Activated naive CD4-positive, alpha-beta T cell treated with anti-CD3 and anti-CD28 coated beads, Interleukin-2, amount 50 U/mL, for 16 hours (primary cell): Measurements from ENCODE around the gene ARHGAP29.

Source experiments
- DNase-seq: peaks from one replicate; pipeline ENCODE4 v3.0.0-alpha.2; 2020

ARHGAP29 gene

DNA sequence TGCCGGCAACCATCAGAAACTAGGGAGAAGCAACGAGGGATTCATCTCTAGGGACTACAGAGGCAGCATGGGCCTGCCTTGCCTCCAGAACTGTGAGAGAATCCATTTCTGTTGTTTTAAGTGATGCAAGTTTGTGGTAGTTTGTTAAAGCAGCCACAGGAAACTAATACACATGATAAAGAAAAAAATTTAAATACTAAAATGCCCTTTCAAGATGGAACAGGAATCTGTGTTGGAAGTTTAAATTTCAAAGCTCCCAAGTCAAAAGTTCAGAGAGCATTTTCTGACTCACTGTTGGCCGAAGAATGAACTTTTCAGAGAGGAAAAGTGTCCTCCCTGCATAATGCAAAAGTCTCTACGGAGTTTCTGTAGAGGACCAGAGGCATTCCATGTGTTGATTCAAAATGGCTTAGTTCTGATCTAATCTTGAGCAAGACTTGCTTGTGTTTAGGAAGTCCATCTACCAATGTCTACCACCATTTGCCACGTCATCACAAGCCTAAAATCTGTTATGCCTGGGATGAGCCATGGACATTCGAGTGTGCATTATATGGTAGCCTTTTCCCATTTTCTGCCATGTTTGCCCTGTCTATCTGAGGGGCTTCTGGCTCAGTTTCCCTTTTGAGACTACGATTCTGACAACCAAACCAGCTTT, 22.4 kb upstream of the ARHGAP29 start:
- no peak for DNase-seq

DNA sequence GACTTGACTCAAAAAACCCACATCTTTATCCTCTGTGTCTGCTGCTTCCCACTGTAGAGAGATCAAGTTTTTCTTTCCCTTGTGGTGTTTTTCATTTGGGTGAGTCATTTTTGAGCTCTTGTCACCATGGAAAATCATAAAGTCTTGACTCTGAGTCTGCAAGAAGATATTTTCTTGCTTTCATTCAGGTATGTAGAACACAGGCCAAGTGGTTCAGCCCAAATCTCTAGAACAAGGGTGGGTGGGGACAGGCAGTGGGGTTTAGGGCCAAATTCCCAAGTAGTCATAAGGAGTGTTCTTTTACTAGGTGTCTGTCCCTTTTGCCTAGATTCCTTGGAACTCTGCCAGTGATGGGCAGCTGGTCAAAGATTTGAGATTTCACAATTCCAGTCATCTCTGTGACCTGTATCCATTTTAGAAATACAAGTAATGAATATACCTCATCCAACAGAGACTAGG, 21.5 kb upstream of the ARHGAP29 start:
- no peak for DNase-seq

DNA sequence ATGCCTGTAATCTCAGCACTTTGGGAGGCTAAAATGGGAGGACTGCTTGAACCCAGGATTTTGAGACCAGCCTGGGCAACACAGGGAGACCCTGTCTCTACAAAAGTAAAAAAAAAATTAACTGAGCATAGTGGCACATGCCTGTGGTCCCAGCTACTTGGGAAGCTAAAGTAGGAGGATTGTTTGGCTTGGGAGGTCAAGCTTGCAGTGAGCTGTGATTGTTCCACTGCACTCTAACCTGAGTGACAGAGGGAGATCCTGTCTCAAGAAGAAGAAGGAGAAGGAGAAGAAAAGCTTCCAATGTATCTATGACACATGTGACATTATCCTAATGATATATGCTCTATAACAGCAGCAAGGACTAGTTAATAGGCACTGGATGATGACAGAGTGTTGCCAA, 20.1 kb upstream of the ARHGAP29 start:
- DNase-seq: no peak

DNA sequence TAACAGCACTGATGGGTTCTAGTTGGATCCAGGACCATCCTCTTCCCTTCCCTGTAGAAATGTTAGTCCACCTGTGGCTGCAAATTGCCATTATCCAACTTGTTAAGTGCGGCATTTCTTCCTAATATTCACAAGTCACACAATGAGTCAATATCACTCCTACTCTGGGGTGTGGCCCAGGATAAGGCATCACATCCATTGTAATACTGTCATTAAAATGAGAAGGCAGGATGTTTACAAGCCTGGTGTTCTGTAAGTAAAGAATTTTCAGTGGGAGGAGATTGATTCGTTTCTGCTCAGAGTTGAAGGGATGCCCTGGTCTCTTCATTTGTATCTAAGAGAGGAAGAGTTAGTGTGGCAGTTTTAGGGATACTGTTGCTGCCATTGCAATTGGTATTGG, 18.1 kb upstream of the ARHGAP29 start:
- no peak for DNase-seq

DNA sequence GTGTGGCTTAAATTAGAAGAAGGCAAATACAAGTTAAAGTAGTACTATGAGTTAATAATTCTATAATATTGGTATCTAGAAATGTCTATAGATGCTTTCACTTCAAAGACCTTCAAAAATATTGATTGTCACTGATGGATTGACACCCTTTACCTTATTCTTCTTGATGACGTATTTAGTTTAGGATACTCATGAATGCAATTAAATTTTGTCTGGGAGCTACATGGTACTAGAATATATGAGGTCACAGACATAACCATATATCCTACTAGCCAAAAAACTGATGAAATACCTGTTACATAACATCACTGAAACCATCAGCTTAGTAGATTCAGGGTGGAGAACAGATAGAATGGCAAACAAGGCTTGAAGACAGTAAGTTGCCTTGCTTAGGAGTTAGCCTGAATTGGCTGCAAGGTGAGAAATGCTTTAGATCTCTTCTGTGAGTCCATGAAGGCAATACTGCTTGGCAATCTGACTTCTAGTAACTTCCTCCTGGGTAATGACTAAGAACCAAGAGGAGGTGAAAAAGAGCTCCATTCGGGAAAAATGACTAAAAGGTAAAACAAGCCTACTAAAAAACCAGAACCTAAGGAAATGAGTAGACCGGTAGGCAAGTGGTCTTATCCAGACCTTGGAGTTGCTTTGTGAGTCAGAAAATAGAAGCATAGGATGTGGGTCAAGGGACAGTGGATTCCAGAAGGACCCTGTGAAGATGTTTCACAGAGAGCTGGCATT, 16.9 kb upstream of the ARHGAP29 start:
- no peak for DNase-seq

DNA sequence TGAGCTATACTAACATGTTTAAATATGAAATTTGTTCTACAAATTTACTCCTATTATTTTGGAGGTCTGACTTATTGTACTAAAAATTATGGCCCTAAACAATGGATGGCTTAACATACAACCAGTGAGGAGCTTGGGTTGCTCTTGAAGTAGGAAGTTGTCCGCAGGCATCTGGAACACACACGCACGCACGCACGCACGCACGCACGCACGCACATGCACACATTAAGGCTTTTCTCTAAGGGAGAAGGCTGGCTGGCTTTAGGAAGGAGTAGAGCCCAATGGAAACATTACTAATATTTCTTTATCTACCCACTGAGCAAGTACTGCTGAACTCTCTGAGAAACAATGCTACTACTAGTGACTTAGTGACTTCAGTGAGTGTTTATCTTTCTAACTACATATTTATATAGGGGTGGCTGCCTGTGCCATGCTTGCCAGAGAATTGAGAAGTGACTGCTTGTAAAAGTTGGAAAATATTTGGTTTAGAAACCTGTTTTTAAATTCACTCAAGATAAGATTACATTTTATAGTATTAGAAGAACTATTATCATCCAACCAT, 16.2 kb upstream of the ARHGAP29 start:
- DNase-seq: no peak

DNA sequence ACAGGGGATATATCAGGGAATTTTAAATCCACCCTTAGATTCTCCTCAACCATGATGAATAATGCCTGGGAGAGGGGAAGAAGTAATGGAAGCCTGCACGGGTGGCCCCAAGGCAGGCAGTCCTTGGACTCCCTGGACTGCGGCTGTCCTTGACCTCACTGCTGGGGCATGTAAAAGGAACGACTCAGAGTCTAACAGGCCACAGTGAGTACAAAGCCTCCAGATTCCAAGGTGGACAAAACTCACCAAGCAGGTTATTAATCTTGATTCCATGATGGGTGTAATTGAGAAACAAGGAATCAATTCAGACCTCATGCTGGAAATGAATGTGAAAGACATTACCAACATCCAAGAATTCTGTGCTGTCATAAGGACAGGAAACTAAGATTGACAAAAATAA, 13.0 kb upstream of the ARHGAP29 start:
- DNase-seq: no peak

DNA sequence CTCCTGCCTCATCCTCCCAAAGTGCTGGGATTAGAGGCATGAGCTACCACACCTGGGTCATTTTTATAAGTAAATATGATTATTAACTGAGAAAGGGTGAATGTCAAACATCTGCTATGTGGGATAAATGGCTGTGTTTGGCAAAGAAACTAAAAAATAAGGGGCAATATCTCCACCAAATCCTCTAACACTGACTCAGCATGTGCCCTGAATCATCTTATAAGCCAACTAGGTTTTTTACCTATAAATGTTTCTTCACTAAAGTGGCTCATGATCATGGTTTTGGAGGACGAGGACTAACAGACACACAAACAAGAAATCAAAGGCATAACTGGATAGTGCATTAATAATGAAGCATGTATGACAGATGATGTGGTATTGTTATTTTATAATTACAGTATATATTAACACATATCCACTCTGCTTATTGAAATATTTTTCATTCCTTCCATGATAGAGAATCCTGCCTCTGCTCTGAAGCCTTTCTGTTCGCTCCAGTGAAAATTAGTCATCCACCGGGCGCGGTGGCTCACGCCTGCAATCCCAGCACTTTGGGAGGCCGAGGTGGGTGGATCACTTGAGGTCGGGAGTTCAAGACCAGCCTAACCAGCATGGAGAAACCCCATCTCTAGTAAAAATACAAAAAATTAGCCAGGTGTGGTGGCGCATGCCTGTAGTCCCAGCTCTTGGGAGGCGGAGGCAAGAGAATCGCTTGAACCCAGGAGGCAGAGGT, 11.7 kb upstream of the ARHGAP29 start:
- no peak for DNase-seq

DNA sequence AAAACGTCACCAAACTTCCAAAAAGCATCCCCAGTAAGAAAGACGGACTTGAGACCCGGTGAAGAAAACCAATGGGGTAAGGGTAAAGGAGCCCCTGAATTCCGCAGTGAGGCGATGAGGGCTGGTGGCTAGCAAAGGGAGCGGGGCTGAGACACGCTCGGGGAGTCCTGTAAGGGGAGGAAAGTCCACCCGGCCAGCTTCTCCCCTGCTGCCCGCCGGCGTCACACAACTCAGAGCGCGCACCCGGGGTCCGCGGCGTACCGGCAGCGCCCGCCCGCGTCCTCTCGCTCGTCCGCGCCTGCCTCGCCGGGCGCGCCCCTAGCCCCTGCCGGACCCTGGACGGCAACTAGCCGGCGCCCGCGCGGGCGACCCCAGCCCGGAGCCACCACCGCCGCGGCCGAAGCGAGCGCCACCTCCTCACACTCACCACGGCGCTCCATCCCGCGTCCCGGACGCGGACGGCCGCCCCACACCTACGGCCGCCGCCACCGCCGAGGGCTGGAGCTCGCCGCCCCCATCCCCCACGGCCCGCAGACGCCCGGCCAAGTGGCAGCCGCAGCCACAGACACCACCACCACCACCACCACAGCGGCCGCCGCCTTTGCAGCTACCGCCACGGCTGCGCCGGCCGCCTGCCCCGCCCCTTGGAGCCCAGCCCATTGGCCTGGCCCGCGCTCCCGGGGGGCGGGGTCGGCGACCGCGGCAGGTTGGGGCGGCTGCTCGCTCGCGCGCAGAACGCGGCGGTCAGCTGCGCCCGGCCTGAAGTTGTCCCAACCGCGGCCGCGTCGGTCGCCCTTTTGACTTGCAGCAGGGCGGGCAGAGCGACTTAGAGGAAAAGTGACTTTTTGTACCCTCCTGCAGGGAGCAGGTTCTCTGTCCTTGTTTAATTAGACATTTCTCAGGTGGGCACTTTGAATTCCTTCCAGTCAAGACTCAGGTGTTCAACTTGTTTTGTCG, 10.0 kb upstream of the ARHGAP29 start:
- DNase-seq: peak; percentile 20

DNA sequence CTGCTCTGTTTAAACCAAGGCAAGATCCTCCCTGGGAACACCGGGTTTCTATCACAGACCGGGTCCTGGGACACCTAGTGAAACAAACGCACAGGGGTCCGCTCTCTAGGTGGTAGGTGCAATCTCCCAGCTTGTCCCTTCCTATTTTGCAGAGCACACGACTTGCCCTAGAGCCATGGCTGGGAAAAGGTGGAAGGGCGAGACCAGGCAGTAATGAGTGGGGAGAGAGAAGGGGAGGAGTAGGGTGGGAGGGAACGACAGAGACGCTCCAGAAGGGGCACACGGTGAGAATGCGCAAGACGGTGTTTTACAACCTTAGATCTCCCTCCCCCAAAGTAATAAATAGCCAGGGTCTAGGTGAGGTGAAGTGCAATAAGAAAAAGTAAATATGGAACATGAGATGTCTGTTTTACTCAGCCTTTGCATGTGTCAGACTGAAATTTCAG, 9.3 kb upstream of the ARHGAP29 start:
- no peak for DNase-seq

DNA sequence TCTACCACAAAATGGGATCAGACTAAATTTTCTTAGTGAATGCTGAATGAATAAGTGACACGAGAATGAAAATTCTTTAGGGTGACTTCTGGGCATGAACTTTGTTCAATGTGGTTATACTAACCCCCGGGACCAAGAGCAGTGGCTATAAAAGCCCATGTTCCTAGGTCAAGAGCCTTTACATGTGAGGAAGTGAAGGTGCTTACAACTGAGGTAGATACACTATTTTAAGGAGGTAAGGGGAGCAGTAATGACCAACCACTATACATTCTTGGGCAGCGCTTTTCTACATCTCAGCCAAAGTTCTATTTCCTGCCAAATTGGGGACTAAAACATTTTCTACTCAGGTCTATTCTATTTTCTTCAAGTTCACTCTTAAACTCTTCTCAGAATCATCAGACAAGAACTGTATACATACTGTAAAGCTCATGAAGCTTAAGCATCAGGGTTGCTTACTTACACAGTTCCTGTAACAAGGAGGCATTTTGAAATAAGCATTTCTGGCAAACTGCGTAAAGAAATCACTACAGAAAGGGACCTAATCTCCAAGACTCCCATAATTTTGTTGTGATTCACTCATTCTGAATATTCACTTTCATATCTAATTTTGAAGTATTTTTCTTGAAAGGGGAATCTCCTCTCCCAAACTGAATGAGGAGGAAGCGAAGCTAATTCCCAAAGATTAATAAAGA, 8.5 kb upstream of the ARHGAP29 start:
- no peak for DNase-seq

DNA sequence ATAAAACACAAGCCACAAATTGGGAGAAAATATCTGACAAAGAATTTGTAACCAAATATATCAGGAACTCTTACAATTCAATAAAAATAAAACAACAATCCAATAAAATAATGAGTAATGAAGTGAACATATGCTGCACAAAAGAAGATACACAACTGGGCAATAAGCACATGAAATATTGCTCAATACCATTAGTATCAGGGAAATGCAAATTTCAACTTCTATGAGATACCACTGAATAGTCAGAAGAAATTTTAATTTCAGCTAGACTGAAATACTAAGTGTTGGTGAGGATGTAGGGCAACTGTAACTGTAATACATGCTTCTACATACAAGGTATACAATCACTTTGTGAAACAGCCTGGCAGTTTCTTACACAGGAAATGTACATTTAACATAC, 7.4 kb upstream of the ARHGAP29 start:
- DNase-seq: no peak

DNA sequence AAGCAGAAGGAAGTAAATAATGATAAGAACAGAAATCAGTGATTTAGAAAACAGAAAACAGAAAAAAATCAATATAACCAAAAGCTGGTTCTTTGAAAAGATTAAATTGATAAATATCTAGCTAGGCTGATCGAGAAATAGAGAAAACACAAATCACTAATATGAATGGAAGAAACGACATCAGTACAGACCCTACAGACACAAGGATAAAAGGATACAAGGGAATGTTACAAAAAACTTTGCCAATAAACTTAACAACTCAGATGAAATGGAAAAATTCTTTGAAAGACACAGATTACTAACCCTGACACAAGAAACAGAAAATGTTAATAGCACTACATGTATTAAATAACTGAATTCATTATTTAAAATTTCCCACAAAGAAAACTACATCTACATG, 6.3 kb upstream of the ARHGAP29 start:
- DNase-seq: no peak

DNA sequence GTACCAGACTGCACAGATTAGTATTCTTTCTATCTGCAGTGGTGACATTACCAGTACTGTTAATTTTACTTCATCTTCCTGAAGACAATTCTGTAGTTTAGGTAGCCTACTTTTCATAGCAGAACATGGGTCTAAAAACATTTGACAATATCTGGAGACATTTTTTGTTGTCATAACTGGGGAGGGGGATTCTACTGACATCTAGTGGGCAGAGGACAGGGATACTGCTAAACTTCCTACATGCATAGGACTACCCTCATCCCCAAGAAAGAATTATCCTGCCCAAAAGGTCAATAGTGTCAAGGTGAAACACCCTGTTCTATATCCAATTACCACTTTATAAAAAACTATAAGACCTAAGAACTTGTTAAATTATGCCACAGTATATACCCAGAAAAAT, 3.4 kb upstream of the ARHGAP29 start:
- no peak for DNase-seq

DNA sequence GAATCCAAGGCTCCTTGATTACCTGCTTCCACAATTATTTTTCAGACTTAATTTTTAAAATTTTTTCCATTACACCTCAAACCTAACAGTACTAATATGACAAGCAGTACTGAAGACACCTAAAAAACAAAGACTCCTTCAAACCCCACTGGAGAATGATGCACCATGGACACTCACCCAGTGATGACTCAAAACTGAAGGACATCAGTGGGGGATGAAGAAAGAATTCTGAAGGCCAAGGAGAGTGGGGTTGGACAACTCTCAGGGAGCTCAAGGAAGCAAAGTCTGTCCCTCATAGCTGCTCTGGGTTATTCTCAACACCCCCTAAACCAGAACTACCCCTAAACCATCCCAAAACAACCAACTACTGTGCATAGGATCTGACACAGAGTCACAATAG, 2.4 kb upstream of the ARHGAP29 start:
- DNase-seq: no peak

DNA sequence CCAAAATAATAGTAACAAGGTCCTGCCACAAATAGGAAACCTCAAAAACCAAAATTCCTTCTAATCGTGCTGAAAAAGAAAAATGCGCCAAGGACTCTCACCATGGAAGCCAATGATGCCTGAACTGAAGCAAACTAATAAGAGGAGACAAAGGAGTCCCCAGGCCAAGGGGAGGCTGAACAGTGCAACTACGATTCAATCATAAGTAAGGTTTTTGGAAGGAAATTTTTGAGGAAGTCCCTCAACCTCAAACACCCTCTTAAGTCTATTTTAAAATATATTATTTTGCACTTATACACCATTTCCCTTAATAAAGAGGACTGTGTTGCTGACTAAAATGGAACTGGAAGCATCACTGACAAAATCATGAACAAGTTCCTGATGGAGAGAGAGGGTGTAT, 1.7 kb upstream of the ARHGAP29 start:
- DNase-seq: no peak

DNA sequence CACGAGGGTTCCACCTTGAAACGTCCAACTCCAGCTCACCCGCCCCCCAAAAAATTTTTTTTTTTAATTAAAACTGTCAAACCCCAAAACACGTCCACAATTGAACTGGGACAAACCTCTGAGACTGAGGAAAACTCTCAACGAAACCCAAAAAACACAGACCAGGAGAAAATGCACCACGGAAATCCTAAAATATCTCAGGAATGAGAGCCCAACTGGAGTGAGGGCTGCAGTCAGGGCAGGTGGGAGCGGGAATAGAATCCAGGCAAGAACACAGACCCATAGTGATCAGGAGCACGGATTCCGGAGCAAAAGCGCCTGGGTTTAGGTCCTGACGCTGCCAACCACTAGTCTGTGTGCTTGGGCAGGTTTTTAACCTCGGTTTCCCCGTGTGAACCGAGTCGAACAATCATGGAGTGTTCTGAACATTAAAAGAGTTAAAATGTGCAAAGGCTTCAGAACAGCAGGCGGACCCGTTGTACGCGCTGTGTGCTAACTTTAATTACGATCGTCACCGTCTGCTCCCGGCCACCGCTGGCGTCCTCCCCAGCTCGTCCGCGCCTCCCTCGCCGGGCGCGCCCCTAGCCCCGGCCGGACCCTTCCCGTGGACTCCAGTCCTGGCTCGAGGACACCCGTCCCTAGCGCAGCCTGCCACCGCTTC, 624 bp downstream of the ARHGAP29 start:
- no peak for DNase-seq

DNA sequence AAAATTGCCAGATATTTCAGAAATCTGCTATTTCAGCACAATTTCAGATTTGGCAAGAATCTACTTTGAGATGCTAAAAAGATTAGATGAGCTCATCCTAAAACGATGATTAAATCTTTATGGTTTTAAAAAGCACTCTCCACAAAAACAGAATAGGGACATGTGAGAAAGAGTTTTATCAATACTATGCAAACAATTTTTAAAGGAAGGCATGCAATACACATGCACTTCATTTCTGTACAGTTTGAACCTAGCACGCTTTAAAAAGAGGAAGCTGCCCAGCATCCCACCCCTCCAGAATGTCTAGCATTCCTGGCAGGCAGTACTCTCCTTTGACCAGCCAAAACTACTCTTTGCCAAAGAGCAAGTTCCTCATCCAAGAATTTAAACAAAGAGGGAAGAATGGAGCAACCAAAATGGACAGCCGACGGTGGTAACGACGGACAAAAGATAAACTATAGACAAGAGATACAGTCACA, 1.3 kb downstream of the ARHGAP29 start:
- no peak for DNase-seq

DNA sequence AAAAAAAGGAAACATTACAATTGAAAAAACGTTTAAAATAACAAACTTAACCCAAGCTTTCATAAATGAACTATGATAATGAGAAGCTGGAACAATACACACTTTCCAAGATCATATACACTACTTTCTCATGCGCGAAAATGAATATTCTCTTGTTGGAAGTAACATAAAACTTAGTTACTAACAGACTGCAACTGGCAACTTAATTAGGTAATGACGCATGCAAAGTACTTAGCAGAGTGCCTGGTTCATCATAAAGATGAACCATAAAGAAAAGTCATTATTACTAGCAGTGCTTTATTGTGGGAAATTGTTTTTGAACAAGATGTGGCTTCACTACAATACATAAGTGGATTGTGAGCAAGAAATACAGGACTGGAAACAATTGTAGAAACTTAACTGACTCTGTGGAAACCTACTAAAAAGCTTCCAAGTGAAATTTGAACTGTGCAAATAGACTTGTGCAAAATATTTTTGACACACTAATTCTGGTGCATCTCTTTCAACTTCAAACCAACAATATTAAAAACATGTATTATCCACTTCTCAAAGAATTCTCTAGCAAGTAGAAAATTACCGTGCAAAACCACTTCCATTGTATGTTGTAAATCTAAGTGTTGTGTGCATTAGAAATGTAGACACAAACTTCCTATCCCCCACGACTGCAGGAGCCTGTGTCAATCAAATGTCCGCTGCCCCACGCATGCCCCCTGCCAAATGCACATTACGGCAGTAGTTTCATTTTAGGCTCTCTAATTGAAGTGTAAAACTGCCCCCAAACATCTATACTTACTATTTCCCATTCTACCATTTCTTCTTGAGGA, 2.0 kb downstream of the ARHGAP29 start:
- DNase-seq: no peak

DNA sequence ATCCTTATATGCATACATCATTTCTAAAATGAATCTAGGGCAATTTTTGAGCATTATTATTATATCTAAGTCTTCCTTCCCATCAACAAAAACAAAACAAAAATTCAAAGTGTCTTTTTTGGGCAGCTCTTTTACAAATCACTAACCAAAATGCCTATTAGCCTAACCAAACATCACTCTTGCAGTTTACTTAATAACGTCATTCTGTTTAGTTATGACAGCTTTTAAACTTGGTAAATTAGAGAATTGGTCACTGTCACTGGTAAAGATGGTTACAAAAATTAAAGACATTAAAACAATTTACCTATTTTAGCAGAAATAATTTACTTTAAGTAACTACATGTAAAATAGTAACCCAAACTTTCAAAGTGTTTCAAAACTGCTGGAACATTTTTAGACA, 2.8 kb downstream of the ARHGAP29 start:
- no peak for DNase-seq
